Stimulated activated CD8-positive, alpha-beta memory T cell treated with anti-CD3 and anti-CD28 coated beads, Interleukin-2, amount 100 ng/mL, for 48 hours (primary cell): ENCODE data around the gene ZBTB24.

Source experiments
- DNase-seq, 2 donors: peaks; one replicate each; pipeline ENCODE4 v3.0.0-alpha.2; 2020; ENCODE audit warnings: low read depth in 2 of 2

The ZBTB24 gene

DNA sequence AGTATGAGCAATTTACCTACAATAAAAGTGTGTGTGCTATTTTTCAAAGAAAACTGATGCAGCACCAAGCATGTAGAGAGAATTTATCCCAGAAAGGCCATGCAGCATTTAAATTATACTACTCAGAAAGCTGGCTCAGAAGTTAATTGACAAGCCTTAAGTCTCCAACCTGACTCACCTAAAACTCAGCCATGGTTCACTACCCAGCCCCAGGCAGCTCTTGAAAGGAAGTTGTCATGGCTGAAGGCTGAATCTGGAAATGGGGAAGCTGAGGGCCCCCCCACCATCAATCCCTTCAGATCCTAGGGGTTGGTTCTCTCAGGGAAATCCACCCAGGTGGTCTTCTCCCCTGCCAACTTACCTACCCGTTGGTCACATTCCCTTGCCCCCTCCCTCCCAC lies 62.3 kb downstream of the ZBTB24 start:
- no peak for DNase-seq

DNA sequence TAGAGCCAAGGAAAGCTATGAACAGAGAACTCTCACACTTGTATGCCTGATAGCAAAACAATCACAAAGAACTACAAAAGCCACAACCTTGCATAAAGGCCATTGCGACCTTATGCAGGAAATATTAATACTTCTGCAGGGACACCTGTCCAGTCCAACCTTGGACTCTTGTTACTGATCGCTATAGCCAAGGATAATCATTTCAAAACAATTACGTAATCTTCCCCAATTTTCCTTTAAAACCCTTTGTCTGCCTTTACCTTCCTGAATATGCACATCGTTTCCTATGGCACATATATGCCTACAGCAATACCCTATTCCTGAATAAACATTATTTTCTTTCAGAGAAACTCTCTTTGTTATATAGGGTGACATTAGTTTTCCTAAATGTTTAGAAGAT lies 65.4 kb downstream of the ZBTB24 start:
- DNase-seq = no peak
